Activated CD8-positive, alpha-beta T cell treated with anti-CD3 and anti-CD28 coated beads, Interleukin-2, amount 10 ng/mL, durations not matched to agents 7 days and 5 days (primary cell): Measurements from ENCODE around the gene FAHD1. TPM values are rescaled to one million over a fixed set of nuclear protein-coding genes. Genes with fewer than 3 reads are reported as not detected.
A peak's percentile ranks its signal among the peaks of the same experiment; 100 is the strongest.

Source experiments
- ATAC-seq: fragments of 150-1000 bp; cut with Tn5 transposase; one replicate; pipeline ENCODE4 v1.10.0; 2021; ENCODE audit warnings: moderate library complexity
- CTCF ChIA-PET: fragments of 350-600 bp; sonication (Branson Sonifier 250); formaldehyde crosslinking; loops from one replicate; lab custom pipeline; 2021; ENCODE audit warnings: antibody characterized with exemption; lab: Charles Lee
- POLR2A ChIA-PET: fragments of 350-600 bp; sonication (Branson Sonifier 250); formaldehyde crosslinking; loops from one replicate; lab custom pipeline; 2021; ENCODE audit warnings: antibody characterized with exemption; lab: Charles Lee
- DNase-seq: peaks from one replicate; pipeline ENCODE4 v3.0.0-alpha.2; 2020
- H3K27ac Mint-ChIP-seq: one replicate; pipeline ENCODE4 v1.8.0; 2021; ENCODE audit warnings: mild to moderate bottlenecking, mixed read lengths
- H3K27me3 Mint-ChIP-seq: one replicate; pipeline ENCODE4 v1.8.0; 2021; ENCODE audit warnings: low read depth, mixed read lengths
- H3K36me3 Mint-ChIP-seq: one replicate; pipeline ENCODE4 v1.8.0; 2021; ENCODE audit warnings: low read depth, mixed read lengths
- H3K4me1 Mint-ChIP-seq: one replicate; pipeline ENCODE4 v1.8.0; 2021; ENCODE audit warnings: low read depth, mixed read lengths
- H3K4me3 Mint-ChIP-seq: one replicate; pipeline ENCODE4 v1.8.0; 2021; ENCODE audit warnings: mild to moderate bottlenecking, mixed read lengths
- H3K9me3 Mint-ChIP-seq: one replicate; pipeline ENCODE4 v1.8.0; 2022; ENCODE audit warnings: mixed read lengths; ENCODE audit not compliant: insufficient read depth
- total RNA-seq, 2 experiments: library from RNA; stranded (reverse); gene quantifications; one replicate each; pipeline ENCODE4 v1.2.3, GENCODE V29; 2021

Gene FAHD1
- total RNA-seq, 2 experiments from 2014 or later, result 14.5 to 14.6 TPM

DNA sequence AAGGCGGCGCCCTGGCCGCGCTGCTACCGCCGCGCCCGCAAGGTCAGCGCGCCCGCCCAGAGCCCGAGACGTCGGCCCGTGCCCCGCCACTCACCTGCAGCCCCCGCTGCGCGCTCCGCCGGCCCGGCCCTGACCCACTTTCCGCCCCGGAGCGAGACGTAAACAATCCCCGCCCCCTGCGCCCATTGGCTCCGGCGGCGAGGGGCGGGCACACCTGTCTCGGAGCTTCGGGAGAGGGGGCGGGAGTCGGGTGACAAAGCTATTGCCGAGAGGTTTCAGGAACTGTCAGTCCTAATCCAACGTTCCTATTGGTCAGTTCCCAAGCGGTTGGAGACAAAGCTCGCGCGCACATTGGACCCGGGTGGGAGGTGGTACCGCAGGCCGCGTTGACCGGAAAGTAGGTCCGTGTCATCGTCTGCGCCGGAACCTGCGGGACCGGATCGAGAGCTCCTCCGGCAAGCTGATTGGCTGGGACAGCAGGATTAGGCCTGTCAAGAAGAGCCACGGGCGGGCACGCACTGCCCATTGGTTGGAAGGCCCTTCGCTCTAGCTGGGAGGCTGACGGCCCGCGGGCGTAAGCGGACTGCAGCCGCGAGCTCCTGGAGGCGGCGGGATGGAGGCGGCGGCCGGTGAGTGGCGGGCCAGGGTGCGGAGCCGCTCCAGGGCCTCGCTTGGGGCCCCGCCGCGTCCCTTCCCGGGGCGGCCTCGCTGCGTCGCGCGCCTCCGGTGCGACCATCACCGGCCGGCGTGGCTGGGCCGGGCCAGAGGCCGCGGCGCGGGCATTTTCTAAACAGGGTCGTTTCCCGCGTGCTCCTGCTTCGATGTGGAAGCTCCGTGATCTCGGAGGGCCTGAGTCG lies 44.4 kb upstream of the FAHD1 start, which contains the start of the genes NUBP2 and SPSB3:
TSS of gene NUBP2 (plus strand) at position 553 of the 857 bp plus-strand sequence. CDS start at position 614, 61 bp downstream.
TSS of gene SPSB3 (minus strand) at position 164 of the 857 bp plus-strand sequence. CDS start 1,088 bp downstream, outside the sequence.
- Mint-ChIP-seq H3K27ac (peak within 1 kb of the TSS; percentile 90), H3K9me3 (no peaks in the 10 kb centered on the region), H3K36me3 (peaks cover 11% of the 10 kb centered on the region), H3K4me1 (peaks cover 33% of the 10 kb centered on the region), H3K4me3 (peak within 1 kb of the TSS; percentile 92), H3K27me3 (no peaks in the 10 kb centered on the region)
- ATAC-seq (peak; percentile 92), DNase-seq (peak; percentile 100)
- ChIA-PET POLR2A (interaction anchor here (0.8 to 4.5 kb wide), 11 partner anchors 11 to 361 kb away, joined by 3 to 39 read pairs (median 3); partner anchors contain the start of genes EME2, FAHD1, HAGH and MAPK8IP3), CTCF (interaction anchor here (0.6 to 2.8 kb wide), 11 partner anchors 9 to 474 kb away, joined by 3 to 41 read pairs (median 4); partner anchors contain the start of genes EME2, IFT140, MAPK8IP3 and MRPS34)

DNA sequence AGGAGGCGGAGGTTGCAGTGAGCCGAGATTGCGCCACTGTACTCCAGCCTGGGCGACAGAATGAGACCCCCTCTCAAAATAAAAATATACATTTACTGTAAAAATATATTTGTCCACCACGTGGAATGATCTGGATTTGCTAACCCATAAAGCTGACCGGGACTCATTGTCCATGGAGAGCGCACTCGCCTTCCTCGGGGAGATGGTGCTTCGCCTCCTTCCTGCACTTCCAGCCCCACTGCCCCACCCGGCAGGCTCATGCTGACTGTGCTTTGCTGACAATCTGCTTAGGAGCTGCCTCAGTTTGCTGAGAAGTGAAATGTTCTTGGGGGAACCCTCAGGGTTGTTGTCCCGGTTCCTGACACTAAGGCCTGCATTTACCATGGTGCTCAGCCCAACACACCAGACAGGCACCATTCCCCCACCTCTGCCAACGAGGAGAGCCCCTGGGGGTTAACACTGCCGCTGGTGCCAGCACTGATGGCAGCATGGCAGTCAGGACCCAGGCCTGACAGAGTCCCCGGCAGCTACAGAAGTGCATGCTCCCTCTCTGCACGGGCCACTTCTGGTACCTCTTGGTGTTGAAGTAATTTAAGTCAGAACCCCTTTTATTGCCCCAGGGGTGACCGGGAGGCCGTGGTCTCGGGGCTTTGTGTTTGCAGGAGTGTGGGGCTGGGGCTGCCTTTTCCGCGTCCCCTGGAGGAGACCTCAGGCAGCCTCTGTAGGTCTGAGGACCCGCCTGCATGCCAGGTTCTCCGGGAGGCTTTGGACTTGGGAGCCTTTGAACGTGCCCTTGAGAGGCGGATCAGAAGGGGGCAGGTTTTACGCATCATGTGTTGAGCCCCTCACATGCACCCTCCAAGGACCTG lies 41.8 kb upstream of the FAHD1 start:
- H3K36me3 Mint-ChIP-seq, result peaks cover 15% of the 10 kb centered on the region
- H3K4me3 Mint-ChIP-seq, result peak overlapping the region; percentile 50
- H3K4me1 Mint-ChIP-seq, result peaks cover 31% of the 10 kb centered on the region
- H3K27ac Mint-ChIP-seq, result no peak overlapping the region
- H3K27me3 Mint-ChIP-seq, result no peaks in the 10 kb centered on the region
- ATAC-seq, result no peak
- DNase-seq, result no peak
- no peaks in the 10 kb centered on the region for H3K9me3 Mint-ChIP-seq
- ChIA-PET CTCF (no interaction called here), POLR2A (interaction anchor here (0.6 to 4.5 kb wide), 3 partner anchors 13 to 709 kb away, joined by 3 to 39 read pairs (median 3); partner anchors contain the start of genes EME2, MRPS34 and NME3)

DNA sequence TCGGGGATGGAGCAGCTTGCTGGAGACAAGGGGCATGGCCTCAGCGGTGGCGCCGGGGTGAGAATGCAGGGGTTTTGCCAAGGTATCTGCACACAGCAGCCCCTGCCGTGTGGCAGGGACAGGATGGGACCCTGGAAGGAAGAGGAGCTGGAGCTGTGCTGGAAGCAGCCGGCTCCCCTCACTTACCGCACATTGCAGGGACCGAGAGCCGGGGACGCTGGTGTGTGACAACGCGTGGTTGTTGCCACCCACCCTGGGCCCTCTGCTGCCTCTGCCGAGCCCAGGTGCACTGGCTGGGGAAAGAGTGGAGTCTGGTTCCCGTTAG lies 41.2 kb upstream of the FAHD1 start:
- POLR2A ChIA-PET, result no interaction called here
- Mint-ChIP-seq H3K9me3 (no peaks in the 10 kb centered on the region), H3K27me3 (no peaks in the 10 kb centered on the region), H3K4me3 (no peak overlapping the region), H3K4me1 (peaks cover 27% of the 10 kb centered on the region), H3K36me3 (peaks cover 15% of the 10 kb centered on the region), H3K27ac (no peak overlapping the region)
- CTCF ChIA-PET, result no interaction called here
- DNase-seq, result no peak
- ATAC-seq, result no peak

DNA sequence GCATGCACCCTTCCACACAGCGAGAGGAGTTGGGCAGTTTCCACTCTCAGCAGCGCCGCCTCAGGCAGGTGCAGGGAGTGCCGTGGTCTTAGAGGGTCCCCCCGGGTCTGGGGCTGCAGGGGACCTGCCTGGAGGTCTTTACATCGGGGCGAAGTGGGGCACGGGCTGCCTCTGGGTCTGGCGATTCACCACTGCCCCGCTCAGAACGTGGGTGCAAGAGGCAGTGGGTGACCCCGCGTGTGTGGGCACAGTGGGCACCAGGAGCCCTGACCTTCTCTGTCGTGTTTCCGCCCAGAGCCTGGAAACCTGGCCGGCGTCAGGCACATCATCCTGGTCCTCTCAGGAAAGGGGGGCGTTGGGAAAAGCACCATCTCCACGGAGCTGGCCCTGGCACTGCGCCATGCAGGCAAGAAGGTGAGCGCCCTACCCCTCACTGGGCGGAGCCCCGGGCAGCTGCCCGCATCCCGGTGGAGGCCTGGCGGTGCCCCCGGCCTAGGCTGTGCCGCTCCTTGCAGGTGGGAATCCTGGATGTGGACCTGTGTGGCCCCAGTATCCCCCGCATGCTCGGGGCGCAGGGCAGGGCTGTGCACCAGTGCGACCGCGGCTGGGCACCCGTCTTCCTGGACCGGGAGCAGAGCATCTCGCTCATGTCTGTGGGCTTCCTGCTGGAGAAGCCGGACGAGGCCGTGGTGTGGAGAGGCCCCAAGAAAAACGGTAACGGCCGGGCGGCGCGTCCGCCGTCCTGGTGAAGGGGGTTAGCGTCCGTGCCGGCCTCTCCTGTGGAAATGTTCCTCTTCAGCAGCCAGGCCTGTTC lies 40.6 kb upstream of the FAHD1 start:
- Mint-ChIP-seq H3K27ac (no peak overlapping the region), H3K36me3 (peaks cover 15% of the 10 kb centered on the region), H3K9me3 (no peaks in the 10 kb centered on the region), H3K27me3 (no peaks in the 10 kb centered on the region), H3K4me3 (no peak overlapping the region), H3K4me1 (peaks cover 21% of the 10 kb centered on the region)
- ChIA-PET POLR2A (no interaction called here), CTCF (no interaction called here)
- no peak for ATAC-seq
- no peak for DNase-seq

DNA sequence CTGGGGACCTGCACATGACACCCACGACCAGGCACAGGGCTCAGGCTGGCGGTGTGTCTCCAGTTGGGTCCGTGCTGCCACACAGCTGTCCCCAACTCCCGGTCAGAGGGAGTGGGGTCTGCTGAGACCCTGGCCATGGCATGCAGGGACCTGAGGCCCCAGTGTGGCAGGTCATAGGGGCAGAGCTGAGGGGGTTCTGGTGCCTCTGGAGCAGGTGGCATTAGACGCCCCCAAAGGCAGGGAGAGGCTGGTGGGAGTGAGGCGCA lies 40.0 kb upstream of the FAHD1 start:
- DNase-seq (no peak), ATAC-seq (no peak)
- Mint-ChIP-seq H3K4me3 (no peak overlapping the region), H3K4me1 (peaks cover 16% of the 10 kb centered on the region), H3K36me3 (peaks cover 12% of the 10 kb centered on the region), H3K27ac (no peak overlapping the region), H3K9me3 (no peaks in the 10 kb centered on the region), H3K27me3 (no peaks in the 10 kb centered on the region)
- POLR2A ChIA-PET, result no interaction called here
- CTCF ChIA-PET, result no interaction called here

DNA sequence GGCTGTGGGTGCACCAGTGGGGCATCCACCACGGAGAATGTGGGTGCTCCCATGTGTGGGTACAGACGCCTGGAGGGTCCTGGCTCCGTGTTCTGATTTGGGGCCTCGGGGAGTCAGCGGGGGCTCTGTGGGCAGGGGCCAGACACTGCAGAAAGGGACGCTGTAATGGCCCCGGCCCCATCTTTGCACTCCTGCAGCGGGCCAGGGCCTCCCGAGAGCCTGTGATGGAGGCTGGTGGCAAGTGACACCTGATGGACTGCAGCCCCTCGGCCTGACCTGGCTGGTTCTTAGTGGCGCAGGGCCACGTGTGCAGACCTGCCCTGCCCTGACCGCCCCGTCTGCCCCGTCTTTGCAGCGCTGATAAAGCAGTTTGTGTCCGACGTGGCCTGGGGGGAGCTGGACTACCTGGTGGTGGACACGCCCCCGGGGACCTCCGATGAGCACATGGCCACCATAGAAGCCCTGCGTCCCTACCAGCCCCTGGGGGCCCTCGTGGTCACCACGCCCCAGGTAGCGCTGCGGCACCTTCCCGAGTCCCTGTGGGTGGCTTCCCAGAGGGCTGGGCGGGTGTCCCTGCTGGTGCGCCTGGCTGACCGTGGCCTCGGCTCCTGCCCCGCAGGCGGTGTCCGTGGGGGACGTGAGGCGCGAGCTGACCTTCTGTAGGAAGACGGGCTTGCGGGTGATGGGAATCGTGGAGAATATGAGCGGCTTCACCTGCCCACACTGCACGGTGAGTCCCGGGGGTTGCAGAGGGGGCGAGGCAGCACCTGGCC lies 39.5 kb upstream of the FAHD1 start:
- peaks cover 16% of the 10 kb centered on the region for H3K4me1 Mint-ChIP-seq
- no peak for ATAC-seq
- no peaks in the 10 kb centered on the region for H3K9me3 Mint-ChIP-seq
- DNase-seq, result no peak
- ChIA-PET CTCF (no interaction called here), POLR2A (no interaction called here)
- no peak overlapping the region for H3K4me3 Mint-ChIP-seq
- peaks cover 12% of the 10 kb centered on the region for H3K36me3 Mint-ChIP-seq
- H3K27me3 Mint-ChIP-seq, result no peaks in the 10 kb centered on the region
- H3K27ac Mint-ChIP-seq, result no peak overlapping the region

DNA sequence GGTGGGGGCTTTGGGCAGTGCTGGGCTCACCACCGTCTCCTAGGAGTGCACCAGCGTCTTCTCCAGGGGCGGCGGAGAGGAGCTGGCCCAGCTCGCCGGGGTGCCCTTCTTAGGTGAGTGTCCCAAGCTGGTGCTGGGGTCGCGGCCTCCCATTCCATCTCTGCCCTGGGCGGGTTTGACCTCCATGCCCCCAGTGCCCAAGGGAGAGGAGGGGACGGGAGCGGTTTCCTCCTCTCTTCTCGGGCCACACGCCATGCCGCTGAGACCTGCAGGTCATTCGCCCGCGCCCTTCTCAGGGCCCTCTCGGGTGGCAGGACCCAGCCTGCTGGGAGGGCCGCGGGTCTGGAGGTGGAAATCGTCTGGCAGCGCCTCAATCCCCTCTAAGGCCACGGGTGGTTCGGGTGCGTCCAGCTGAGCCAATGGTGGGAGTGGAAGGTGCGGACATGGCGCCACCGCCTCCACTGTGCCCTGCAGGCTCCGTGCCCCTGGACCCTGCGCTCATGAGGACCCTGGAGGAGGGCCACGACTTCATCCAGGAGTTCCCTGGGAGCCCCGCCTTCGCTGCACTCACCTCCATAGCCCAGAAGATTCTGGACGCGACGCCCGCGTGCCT lies 38.8 kb upstream of the FAHD1 start:
- ATAC-seq (no peak), DNase-seq (no peak)
- H3K36me3 Mint-ChIP-seq, result peaks cover 11% of the 10 kb centered on the region
- H3K9me3 Mint-ChIP-seq, result no peaks in the 10 kb centered on the region
- no peak overlapping the region for H3K4me3 Mint-ChIP-seq
- H3K4me1 Mint-ChIP-seq, result peaks cover 16% of the 10 kb centered on the region
- H3K27ac Mint-ChIP-seq, result no peak overlapping the region
- POLR2A ChIA-PET, result no interaction called here
- CTCF ChIA-PET, result no interaction called here
- no peaks in the 10 kb centered on the region for H3K27me3 Mint-ChIP-seq

DNA sequence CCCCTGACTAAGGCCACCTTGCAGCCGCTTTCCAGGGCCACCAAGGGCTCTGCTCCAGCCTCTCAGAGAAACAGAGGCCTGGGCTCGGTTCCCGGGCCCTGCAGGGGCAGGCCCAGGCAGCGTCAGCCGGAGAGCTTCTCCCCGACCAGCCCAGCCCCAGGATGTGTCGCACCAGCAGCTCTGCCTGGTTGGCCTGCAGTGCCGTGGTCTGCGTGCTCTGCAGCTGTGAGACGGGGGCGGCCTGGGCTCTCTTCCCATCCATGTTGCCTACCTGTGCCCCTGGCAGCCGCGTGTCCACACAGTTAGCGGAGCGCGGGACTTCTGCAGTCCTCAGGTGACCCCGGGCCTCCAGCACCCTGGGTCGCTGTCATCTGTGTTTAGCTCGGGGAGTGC lies 38.3 kb upstream of the FAHD1 start:
- ATAC-seq (no peak), DNase-seq (no peak)
- peaks cover 8% of the 10 kb centered on the region for H3K36me3 Mint-ChIP-seq
- H3K9me3 Mint-ChIP-seq, result no peaks in the 10 kb centered on the region
- peaks cover 11% of the 10 kb centered on the region for H3K4me1 Mint-ChIP-seq
- H3K27ac Mint-ChIP-seq, result no peak overlapping the region
- no peak overlapping the region for H3K4me3 Mint-ChIP-seq
- POLR2A ChIA-PET, result interaction anchor here (0.5 kb wide), 1 partner anchor 1134 kb away, joined by 3 read pairs; no protein-coding TSS in a partner anchor
- H3K27me3 Mint-ChIP-seq, result no peaks in the 10 kb centered on the region
- CTCF ChIA-PET, result no interaction called here

DNA sequence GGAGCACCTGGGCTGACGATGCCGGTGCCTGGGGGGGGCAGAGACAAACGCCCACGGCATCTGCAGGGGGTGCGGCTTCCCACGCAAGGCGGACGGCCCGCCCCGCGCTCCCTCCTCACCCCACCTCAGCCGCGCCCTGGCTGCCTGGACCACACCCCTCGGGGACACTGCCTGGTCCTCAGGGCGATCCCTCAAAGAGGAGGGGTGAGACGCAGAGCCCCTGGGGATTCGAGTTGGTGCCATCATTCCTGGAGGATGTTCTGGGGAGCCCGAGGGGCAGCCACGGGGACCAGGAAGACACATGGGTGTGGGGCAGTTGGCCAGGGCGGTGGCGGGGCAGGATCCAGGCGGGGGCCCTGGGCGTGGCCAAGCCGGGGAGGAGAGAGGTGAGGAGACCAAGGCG lies 37.4 kb upstream of the FAHD1 start:
- no peak for DNase-seq
- ATAC-seq, result no peak
- Mint-ChIP-seq H3K4me3 (no peak overlapping the region), H3K9me3 (no peaks in the 10 kb centered on the region), H3K36me3 (peaks cover 8% of the 10 kb centered on the region), H3K27ac (no peak overlapping the region), H3K4me1 (peaks cover 5% of the 10 kb centered on the region), H3K27me3 (no peaks in the 10 kb centered on the region)
- ChIA-PET CTCF (no interaction called here), POLR2A (no interaction called here)

DNA sequence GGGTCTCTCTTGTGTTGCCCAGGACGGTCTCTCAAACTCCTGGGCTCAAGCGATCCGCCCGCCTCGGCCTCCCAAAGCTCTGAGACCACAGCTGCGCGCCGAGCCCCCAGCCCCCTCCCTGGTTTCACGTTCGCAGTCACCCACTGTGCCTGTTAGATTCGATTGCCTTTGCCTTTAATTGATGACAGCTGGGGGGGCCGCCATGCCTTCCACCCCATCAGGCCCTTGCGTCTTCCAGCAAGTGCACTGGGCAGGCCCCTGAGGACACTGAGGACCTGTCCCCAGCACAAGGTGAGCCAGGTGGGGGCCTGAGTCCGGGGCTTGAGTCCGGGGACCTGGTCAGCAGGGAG lies 36.8 kb upstream of the FAHD1 start:
- Mint-ChIP-seq H3K4me1 (peaks cover 2% of the 10 kb centered on the region), H3K27ac (no peak overlapping the region), H3K27me3 (no peaks in the 10 kb centered on the region), H3K4me3 (no peak overlapping the region), H3K9me3 (no peaks in the 10 kb centered on the region), H3K36me3 (peaks cover 6% of the 10 kb centered on the region)
- ChIA-PET POLR2A (no interaction called here), CTCF (no interaction called here)
- DNase-seq, result no peak
- no peak for ATAC-seq
